DMS114 treated with DMSO at 0.1 percent for 48 hours (cell line): ENCODE data around the gene PIGV.

Source experiments
- DNase-seq: peaks from one replicate; lab custom pipeline; 2025; ENCODE audit not compliant: unreplicated experiment; lab: John Stamatoyannopoulos, UW

Gene PIGV

DNA sequence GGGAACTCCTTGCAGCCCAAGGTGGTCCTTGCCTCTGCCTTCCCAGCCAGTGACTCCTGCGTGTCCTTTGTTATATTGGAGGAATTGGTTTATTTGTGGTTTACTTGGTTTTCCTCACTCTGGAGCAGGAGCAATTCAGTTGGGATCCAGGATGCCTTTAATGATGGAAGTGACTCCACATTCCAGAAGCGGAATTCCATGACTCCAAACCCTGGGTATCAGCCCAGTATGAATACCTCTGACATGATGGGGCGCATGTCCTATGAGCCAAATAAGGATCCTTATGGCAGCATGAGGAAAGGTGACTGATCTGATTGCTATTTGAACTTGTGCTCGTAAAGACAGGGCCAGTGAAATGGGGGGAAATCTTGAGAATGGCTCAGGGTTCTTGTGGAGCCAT is 15.1 kb upstream of the PIGV start:
- no peak for DNase-seq

GRCh38 chr1:26774462-26774861 is 13.3 kb upstream of the PIGV start:
- no peak for DNase-seq

DNA sequence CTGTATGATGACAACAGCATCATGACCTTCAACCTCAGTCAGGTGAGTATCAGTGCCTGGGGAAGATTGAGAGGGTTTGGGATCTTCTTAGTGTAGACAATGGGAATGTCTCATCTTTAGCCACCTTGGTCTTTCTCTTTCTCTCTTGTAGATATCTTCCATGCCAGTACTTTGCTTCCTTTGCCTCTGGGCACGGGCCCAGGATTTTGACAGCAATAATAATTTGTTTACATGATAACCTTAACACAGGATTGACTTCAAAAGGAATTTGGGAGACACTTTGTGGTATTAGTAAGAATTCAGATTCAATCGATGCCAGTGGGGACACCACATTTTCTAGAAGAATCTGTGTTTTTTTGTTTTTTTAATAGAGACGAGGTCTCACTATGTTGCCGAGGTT is 12.1 kb upstream of the PIGV start:
- no peak for DNase-seq

DNA sequence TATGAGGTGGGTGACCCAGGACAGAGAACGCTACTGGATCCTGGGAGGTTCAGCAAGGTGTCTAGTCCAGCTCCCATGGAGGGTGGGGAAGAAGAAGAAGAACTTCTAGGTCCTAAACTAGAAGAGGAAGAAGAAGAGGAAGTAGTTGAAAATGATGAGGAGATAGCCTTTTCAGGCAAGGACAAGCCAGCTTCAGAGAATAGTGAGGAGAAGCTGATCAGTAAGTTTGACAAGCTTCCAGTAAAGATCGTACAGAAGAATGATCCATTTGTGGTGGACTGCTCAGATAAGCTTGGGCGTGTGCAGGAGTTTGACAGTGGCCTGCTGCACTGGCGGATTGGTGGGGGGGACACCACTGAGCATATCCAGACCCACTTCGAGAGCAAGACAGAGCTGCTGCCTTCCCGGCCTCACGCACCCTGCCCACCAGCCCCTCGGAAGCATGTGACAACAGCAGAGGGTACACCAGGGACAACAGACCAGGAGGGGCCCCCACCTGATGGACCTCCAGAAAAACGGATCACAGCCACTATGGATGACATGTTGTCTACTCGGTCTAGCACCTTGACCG is 8.6 kb upstream of the PIGV start:
- no peak for DNase-seq

- no peak for DNase-seq
Measured at GRCh38 chr1:26780344-26780957, 7.3 kb upstream of the PIGV start.

- DNase-seq, result no peak
Measured at GRCh38 chr1:26781206-26781825, 6.4 kb upstream of the PIGV start.

GRCh38 chr1:26782521-26783212 is 5.1 kb upstream of the PIGV start:
- no peak for DNase-seq

- DNase-seq, result no peak
Measured at GRCh38 chr1:26783646-26784022, 4.1 kb upstream of the PIGV start.

DNA sequence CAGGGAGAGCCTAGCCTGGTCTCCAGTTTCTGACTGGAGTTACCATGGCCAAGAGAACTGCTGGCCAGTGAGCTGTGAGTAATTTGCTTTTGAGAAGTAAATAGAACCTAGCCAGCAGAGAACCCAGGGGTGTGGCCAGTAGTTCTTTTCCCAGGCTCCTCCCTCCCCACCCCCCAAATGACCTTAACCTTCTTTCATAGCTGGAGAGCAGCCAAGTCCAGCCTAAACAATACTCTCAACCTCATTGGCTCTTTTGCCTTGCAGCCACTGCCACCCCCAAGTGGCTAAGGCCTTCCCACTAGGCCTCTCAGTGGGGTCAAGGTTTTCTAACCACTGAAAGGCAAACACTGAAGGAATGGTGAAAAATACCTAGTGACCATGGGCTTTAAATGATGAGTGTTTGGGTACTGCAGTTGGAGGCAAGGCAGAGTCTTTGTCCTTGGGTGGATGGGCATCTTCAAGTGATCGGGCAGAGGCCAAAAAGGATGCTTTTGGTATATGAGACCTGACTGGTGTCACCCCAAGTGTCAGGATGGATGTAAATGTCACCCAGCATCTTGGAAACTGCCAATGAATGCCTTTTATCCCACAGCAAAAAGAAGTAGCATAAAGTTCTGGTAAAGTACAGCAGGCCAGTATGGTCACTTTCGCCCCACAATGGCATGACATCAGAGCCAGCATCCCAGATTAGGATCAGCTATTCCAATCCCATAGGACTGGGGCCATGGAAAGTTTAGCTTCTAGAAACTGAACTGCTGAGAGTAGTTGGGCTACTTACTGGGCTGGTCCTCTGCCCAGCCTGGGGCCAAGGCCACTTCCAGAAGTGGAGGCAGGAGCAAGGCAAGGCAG is 3.5 kb upstream of the PIGV start:
- DNase-seq, result no peak

DNA sequence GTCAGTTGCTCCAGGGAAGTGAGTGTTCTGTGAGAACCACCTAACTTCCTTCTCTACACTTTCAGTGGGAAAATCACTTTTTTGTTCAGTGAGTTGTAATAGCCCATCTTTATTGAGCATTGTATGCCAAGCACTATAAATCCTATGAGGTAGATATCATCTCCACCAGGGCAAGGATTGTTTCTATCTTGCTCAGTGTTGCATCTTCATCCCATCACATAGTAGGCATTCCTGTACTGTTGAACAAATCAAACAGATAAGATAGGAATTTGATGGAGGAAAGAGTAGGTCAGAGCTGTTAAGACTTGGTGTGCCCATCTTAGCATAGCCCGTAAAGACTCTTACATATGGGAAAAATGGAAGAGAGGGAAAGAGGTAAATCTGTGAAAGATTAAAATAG is 2.9 kb upstream of the PIGV start:
- DNase-seq, result no peak

DNA sequence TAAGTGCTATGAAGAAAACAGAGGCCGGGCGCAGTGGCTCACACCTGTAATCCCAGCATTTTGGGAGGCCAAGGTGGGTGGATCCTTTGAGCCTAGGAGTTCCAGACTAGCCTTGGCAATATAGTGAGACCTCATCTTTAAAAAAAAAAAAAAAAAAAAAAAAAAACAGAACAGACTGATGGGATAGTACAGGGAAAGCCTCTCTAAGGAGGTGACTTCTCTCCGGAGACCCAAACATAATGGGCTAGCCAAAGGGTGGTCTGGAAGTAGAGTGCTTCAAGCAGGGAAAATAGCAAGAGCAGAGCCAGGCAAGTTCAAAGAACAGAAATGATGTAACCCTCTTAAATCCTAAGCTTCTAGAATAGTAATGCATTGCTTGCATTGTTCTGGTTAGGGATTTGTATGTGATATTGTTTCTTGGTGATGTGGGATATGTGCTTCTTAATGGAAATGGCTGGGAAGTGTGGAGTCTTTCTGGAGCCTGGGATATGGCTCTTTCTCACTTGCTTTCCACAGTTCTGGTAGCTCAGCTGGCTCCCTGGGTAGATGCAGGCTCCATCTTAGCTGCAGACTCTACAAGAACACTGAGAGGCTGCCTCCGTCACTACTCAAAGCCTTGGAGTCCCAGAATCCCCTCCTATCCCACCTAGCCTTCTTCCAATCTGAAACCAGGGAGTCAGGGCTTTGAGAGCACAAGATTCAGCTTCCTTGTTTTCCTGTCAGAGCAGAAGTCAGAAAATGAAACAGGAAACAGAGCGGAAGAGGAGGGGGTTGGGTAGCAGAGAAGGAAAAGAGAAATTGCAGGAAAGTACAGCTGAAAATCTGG is 1.9 kb upstream of the PIGV start:
- peak; percentile 42 for DNase-seq

- DNase-seq, result no peak
Measured at GRCh38 chr1:26786437-26787380, 1.0 kb upstream of the PIGV start.

DNA sequence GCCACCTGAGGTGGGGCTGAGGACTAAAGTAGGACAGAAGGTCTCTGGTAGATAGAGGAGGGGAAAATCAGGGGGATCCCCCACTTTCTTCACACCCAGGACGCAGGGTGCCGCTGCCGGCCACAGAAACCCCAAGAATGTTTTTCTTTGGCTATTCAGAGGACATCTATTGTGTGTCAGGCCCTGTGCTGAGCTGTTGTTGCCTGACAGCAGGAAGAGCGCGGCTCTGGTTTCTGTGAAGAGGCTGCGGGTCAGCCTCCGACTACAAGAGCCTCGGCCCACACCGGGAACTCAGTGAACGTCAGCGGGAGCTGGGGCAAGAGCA is 407 bp upstream of the PIGV start:
- DNase-seq, result no peak

DNA sequence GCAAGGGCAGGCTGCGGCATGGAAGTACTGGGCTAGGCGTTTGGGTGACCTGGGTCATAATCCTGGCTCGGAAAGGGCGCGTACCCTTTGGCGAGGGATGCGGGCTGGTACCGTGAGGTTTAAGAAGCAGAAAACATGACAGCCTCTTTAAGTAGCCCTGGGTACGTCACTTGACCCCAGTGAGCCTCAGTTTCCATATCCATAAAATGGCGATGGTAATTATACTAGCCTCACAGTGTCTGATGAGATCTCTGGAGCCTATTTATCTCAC is 700 bp downstream of the PIGV start:
- DNase-seq, result no peak

- DNase-seq, result peak; percentile 68
Measured at GRCh38 chr1:26788836-26789611, 1.3 kb downstream of the PIGV start.

- DNase-seq, result no peak
Measured at GRCh38 chr1:26789612-26789865, 1.8 kb downstream of the PIGV start.

DNA sequence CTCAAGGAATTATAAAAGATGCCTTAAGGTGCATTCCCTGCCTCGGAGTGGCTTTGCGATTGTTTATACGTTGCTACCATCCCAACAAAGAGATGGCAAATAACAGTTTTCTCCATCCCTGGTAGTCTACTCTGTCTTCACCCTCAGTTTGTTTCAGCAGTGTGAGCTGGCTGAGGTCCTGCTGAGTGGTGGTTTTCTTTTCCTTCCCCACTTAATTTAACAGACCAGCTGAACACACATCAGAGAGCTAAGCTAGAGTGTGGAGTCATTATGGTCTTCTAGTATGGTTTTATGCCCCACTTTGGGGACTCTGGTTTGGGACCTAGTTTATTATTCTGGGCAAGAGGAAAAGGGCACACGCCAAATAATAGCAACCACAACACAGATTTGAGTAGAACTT is 2.2 kb downstream of the PIGV start:
- DNase-seq, result no peak

- no peak for DNase-seq
Measured at GRCh38 chr1:26790551-26790953, 2.8 kb downstream of the PIGV start.

GRCh38 chr1:26791148-26791547 is 3.4 kb downstream of the PIGV start:
- no peak for DNase-seq
